DOHH2 (cell line): Measurements from ENCODE around the gene CIB1.

Source experiments
- H3F3A ChIP-seq: fragments of 200-600 bp; sonication (generic), shearing (Covaris generic); 2 replicates; pipeline ENCODE4 v1.6.0; 2016; ENCODE audit warnings: antibody characterized with exemption, mild to moderate bottlenecking; ENCODE audit not compliant: control insufficient read depth, insufficient read depth
- H3K27ac ChIP-seq: fragments of 200-600 bp; sonication (generic); 2 replicates; pipeline ENCODE4 v1.5.1; 2014; ENCODE audit warnings: low read depth, mild to moderate bottlenecking, low read length, moderate library complexity
- H3K27me3 ChIP-seq: fragments of 200-600 bp; sonication (generic); 2 replicates; pipeline ENCODE4 v1.6.1; 2014; ENCODE audit warnings: mild to moderate bottlenecking, low read length, mixed read lengths; ENCODE audit not compliant: control insufficient read depth
- H3K36me3 ChIP-seq: fragments of 200-600 bp; sonication (generic); 2 replicates; pipeline ENCODE4 v1.6.1; 2014; ENCODE audit warnings: mild to moderate bottlenecking, low read length, moderate library complexity, mixed read lengths; ENCODE audit not compliant: control insufficient read depth
- H3K4me1 ChIP-seq: fragments of 200-600 bp; sonication (generic); 2 replicates; pipeline ENCODE4 v1.6.1; 2014; ENCODE audit warnings: mild to moderate bottlenecking, low read length, mixed read lengths; ENCODE audit not compliant: control insufficient read depth
- H3K4me2 ChIP-seq: fragments of 200-600 bp; sonication (generic); 2 replicates; pipeline ENCODE4 v1.6.0; 2014; ENCODE audit warnings: mild to moderate bottlenecking, low read length, moderate library complexity
- H3K4me3 ChIP-seq: fragments of 200-600 bp; sonication (generic); 2 replicates; pipeline ENCODE4 v1.5.1; 2014; ENCODE audit warnings: mild to moderate bottlenecking, low read length, mixed read lengths
- H3K79me2 ChIP-seq: fragments of 200-600 bp; sonication (generic); 2 replicates; pipeline ENCODE4 v1.6.1; 2014; ENCODE audit warnings: mild to moderate bottlenecking, low read length, mixed read lengths; ENCODE audit not compliant: control insufficient read depth
- H3K9me2 ChIP-seq: fragments of 200-600 bp; sonication (generic); replicated peaks from 2 replicates; pipeline ENCODE4 v1.6.1; 2014; ENCODE audit warnings: mild to moderate bottlenecking, low read length, mixed read lengths; ENCODE audit not compliant: control insufficient read depth
- H3K9me3 ChIP-seq: fragments of 200-600 bp; sonication (generic); 2 replicates; pipeline ENCODE4 v1.6.1; 2014; ENCODE audit warnings: antibody characterized with exemption, low read length, mixed read lengths; ENCODE audit not compliant: control insufficient read depth, insufficient read depth
- H4K20me1 ChIP-seq: fragments of 200-600 bp; sonication (generic); 2 replicates; pipeline ENCODE4 v1.6.0; 2014; ENCODE audit warnings: low read depth, mild to moderate bottlenecking, antibody characterized with exemption, low read length, moderate library complexity; ENCODE audit not compliant: control insufficient read depth, insufficient read depth
- CTCF ChIP-seq: fragments of 200-600 bp; sonication (generic); IDR thresholded peaks from one replicate; pipeline ENCODE4 v1.5.1; 2014; ENCODE audit warnings: antibody characterized with exemption, mild to moderate bottlenecking, low read depth, low read length; ENCODE audit not compliant: poor library complexity, severe bottlenecking
- EZH2phosphoT487 ChIP-seq: fragments of 200-600 bp; sonication (generic); IDR thresholded peaks from 2 replicates; pipeline ENCODE4 v1.6.1; 2017; ENCODE audit warnings: borderline replicate concordance, mild to moderate bottlenecking, antibody characterized with exemption, low read length, moderate library complexity, mixed read lengths

The CIB1 gene

DNA sequence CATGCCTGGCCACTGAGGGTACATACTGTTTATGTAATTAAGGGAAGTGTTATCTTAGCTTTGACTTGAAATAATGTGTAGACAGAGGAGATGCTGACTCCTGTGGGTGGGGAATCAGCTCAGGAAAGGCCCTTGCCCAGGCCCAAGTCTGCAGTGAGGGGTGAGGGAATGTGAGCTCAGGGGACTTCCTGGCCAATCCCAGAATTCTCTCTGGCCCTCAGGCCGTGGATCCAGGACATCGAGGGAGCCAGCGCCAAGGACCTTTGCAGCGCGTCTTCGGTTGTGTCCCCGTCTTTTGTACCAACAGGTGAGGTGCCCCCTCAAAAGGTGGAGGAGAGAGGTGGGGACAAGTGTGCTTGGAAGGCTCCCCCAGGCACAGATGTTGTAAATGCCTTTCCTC, 6.4 kb downstream of the CIB1 start:
- Histone ChIP-seq H3F3A (0 out of 2 replicates have a peak, but pooled peaks cover 2% of the 10 kb centered on the region), H3K4me3 (no peak overlapping the region), H3K27me3 (no peaks in the 10 kb centered on the region), H3K4me2 (no peak overlapping the region), H3K9me2 (no peaks in the 10 kb centered on the region), H3K4me1 (peaks cover 20% of the 10 kb centered on the region), H4K20me1 (no peaks in the 10 kb centered on the region), H3K27ac (no peak overlapping the region), H3K36me3 (peaks cover 36% of the 10 kb centered on the region), H3K9me3 (no peaks in the 10 kb centered on the region), H3K79me2 (peaks cover 11% of the 10 kb centered on the region)
- TF ChIP-seq CTCF = no peak
- TF ChIP-seq EZH2phosphoT487 = no peak

DNA sequence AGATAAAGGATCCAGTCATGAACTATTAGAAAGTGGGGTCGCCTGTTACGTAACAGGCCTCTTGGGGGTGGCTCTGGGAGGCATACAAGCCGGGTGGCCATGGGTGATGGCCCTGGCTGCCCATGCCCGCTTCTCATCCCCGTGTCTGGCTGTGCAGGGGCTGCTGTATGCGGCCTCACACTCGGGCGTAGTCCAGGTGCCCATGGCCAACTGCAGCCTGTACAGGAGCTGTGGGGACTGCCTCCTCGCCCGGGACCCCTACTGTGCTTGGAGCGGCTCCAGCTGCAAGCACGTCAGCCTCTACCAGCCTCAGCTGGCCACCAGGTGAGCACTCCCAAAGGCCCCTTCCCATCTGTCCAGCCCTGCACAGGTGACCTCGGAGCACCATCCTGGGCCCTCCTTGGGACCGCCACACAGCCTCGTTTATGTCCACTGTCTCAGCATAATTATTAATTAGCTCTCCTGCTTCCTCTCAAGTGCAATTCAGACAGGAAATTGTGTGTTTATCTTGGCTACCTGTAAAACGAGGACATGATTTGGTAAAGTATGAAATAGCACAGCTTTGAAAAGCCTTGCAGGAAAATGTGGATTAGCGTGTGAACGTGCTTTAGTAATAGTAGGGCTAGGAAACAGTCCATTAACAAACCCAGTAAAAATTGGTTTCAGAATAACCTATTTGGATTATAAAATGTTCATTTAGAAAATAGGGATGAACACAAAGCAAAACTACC, 8.1 kb downstream of the CIB1 start:
- Histone ChIP-seq H3K36me3 (peaks cover 27% of the 10 kb centered on the region), H3F3A (no peaks in the 10 kb centered on the region)

DNA sequence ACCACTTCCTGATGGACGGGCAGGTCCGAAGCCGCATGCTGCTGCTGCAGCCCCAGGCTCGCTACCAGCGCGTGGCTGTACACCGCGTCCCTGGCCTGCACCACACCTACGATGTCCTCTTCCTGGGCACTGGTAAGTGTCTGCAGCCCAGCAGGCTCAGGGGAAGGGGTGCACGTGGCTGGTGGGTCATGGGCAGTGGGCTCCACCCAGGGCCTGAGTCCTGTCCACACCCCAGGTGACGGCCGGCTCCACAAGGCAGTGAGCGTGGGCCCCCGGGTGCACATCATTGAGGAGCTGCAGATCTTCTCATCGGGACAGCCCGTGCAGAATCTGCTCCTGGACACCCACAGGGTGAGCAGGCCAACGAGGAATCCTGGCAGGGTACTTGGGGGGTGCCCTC, 8.7 kb downstream of the CIB1 start:
- H3F3A ChIP-seq = no peaks in the 10 kb centered on the region

More for the DNA sequence above, 8.1 kb downstream of the CIB1 start:
- Histone ChIP-seq H3K79me2 (no peaks in the 10 kb centered on the region), H3K4me1 (peaks cover 10% of the 10 kb centered on the region), H4K20me1 (no peaks in the 10 kb centered on the region), H3K4me3 (no peak overlapping the region), H3K9me3 (no peaks in the 10 kb centered on the region), H3K9me2 (no peaks in the 10 kb centered on the region), H3K27me3 (no peaks in the 10 kb centered on the region), H3K27ac (no peak overlapping the region), H3K4me2 (no peak overlapping the region)
- no peak for TF ChIP-seq EZH2phosphoT487
- no peak for TF ChIP-seq CTCF

More for the DNA sequence above, 8.7 kb downstream of the CIB1 start:
- H4K20me1 ChIP-seq = no peaks in the 10 kb centered on the region
- no peak overlapping the region for H3K27ac ChIP-seq
- no peak overlapping the region for H3K4me2 ChIP-seq
- H3K4me1 ChIP-seq = peaks cover 7% of the 10 kb centered on the region
- no peaks in the 10 kb centered on the region for H3K79me2 ChIP-seq
- H3K27me3 ChIP-seq = no peaks in the 10 kb centered on the region
- no peak overlapping the region for H3K4me3 ChIP-seq
- H3K36me3 ChIP-seq = peaks cover 21% of the 10 kb centered on the region
- no peaks in the 10 kb centered on the region for H3K9me3 ChIP-seq
- no peaks in the 10 kb centered on the region for H3K9me2 ChIP-seq
- TF ChIP-seq EZH2phosphoT487 (no peak), CTCF (no peak)
